Left ventricle myocardium inferior (tissue), 1 donor: ENCODE data around the gene SETDB2. TPM values are rescaled to one million over a fixed set of nuclear protein-coding genes. Genes with fewer than 3 reads are reported as not detected.

ENCODE experiments used
- DNase-seq: peaks from one replicate; pipeline ENCODE4 v3.0.0-alpha.2; 2020
- H3K27ac ChIP-seq: fragments of 200-600 bp; replicated peaks from 2 replicates; pipeline ENCODE4 v1.8.0; 2021
- H3K27me3 ChIP-seq: fragments of 200-600 bp; 2 replicates; pipeline ENCODE4 v1.8.0; 2021; ENCODE audit warnings: low read depth
- H3K36me3 ChIP-seq: fragments of 200-600 bp; 2 replicates; pipeline ENCODE4 v1.8.0; 2021
- H3K4me1 ChIP-seq: fragments of 200-600 bp; 2 replicates; pipeline ENCODE4 v1.8.0; 2021
- H3K4me3 ChIP-seq: fragments of 200-600 bp; 2 replicates; pipeline ENCODE4 v1.8.0; 2021; ENCODE audit warnings: mild to moderate bottlenecking, moderate library complexity
- H3K9me3 ChIP-seq: fragments of 200-600 bp; replicated peaks from 2 replicates; pipeline ENCODE4 v1.8.0; 2021
- CTCF ChIP-seq: fragments of 200-600 bp; IDR thresholded peaks from 2 replicates; pipeline ENCODE4 v1.8.0; 2021; ENCODE audit warnings: antibody characterized with exemption, mild to moderate bottlenecking, borderline replicate concordance
- intact Hi-C: fragments of 100-400 bp; cut with micrococcal nuclease; formaldehyde crosslinking; loops from one replicate; pipeline ENCODE4 v1.11.0; 2022
- total RNA-seq: library from RNA; stranded (reverse); fragmentation: NEBNext Ultra II Directional; extraction: Animal tissue kit (Norgen Biotek cat#: 25700); gene quantifications from one replicate; pipeline ENCODE4 v1.2.1, GENCODE V29; 2021
- donor health status: DM: no; HTN: yes; CAD: no; lungs with severe emphysema.

The SETDB2 gene
- total RNA-seq, 1 donor from 2014 or later: 17.8 TPM

- H3K9me3 ChIP-seq: no peaks in the 10 kb centered on the region
- no peak for DNase-seq
- no peak overlapping the region for H3K4me3 ChIP-seq
- intact Hi-C loops: no loop called here
- no peaks in the 10 kb centered on the region for H3K36me3 ChIP-seq
- no peaks in the 10 kb centered on the region for H3K27me3 ChIP-seq
- TF ChIP-seq CTCF: no peak
- H3K27ac ChIP-seq: no peak overlapping the region
- H3K4me1 ChIP-seq: peaks cover 30% of the 10 kb centered on the region
These were observed 2.8 kb upstream of the SETDB2 start for GRCh38 chr13:49441312-49441711.

- no peak for TF ChIP-seq CTCF
- Histone ChIP-seq H3K4me1 (peaks cover 35% of the 10 kb centered on the region), H3K27ac (no peak overlapping the region), H3K9me3 (no peaks in the 10 kb centered on the region), H3K27me3 (no peaks in the 10 kb centered on the region), H3K36me3 (no peaks in the 10 kb centered on the region), H3K4me3 (no peak overlapping the region)
- DNase-seq: no peak
- intact Hi-C loops: no loop called here
These were observed 2.2 kb upstream of the SETDB2 start for GRCh38 chr13:49441846-49442245.

- no peak for TF ChIP-seq CTCF
- Histone ChIP-seq H3K36me3 (no peaks in the 10 kb centered on the region), H3K9me3 (no peaks in the 10 kb centered on the region), H3K27ac (peak overlapping the region; percentile 96), H3K27me3 (no peaks in the 10 kb centered on the region), H3K4me1 (peaks cover 50% of the 10 kb centered on the region), H3K4me3 (peak overlapping the region; percentile 83)
- no peak for DNase-seq
- intact Hi-C loops: no loop called here
These were observed 744 bp upstream of the SETDB2 start for GRCh38 chr13:49443357-49443703.

- peak overlapping the region; percentile 96 for H3K27ac ChIP-seq
- peaks cover 56% of the 10 kb centered on the region for H3K4me1 ChIP-seq
- no peaks in the 10 kb centered on the region for H3K9me3 ChIP-seq
- no peak for TF ChIP-seq CTCF
- intact Hi-C loops: no loop called here
- H3K4me3 ChIP-seq: peak overlapping the region; percentile 83
- no peak for DNase-seq
- H3K36me3 ChIP-seq: no peaks in the 10 kb centered on the region
- no peaks in the 10 kb centered on the region for H3K27me3 ChIP-seq
These were observed 686 bp downstream of the SETDB2 start for GRCh38 chr13:49444524-49445395.

- peak overlapping the region; percentile 96 for H3K27ac ChIP-seq
- DNase-seq: no peak
- peak overlapping the region; percentile 7 for H3K4me3 ChIP-seq
- intact Hi-C loops: no loop called here
- no peak for TF ChIP-seq CTCF
- H3K27me3 ChIP-seq: no peaks in the 10 kb centered on the region
- no peaks in the 10 kb centered on the region for H3K9me3 ChIP-seq
- H3K4me1 ChIP-seq: peaks cover 60% of the 10 kb centered on the region
- no peaks in the 10 kb centered on the region for H3K36me3 ChIP-seq
These were observed 2.4 kb downstream of the SETDB2 start for GRCh38 chr13:49446473-49446872.
